Activated CD4-positive, alpha-beta T cell treated with anti-CD3 and anti-CD28 coated beads, Interleukin-2, amount 50 U/mL, for 16 hours (primary cell): ENCODE measurements around the gene POLD4.
A peak's percentile ranks its signal among the peaks of the same experiment; 100 is the strongest.

Source experiments
- DNase-seq: peaks from one replicate; pipeline ENCODE4 v3.0.0-alpha.2; 2020

POLD4 gene

GRCh38 chr11:67370351-67371076 is 17.2 kb upstream of the POLD4 start:
- no peak for DNase-seq

DNA sequence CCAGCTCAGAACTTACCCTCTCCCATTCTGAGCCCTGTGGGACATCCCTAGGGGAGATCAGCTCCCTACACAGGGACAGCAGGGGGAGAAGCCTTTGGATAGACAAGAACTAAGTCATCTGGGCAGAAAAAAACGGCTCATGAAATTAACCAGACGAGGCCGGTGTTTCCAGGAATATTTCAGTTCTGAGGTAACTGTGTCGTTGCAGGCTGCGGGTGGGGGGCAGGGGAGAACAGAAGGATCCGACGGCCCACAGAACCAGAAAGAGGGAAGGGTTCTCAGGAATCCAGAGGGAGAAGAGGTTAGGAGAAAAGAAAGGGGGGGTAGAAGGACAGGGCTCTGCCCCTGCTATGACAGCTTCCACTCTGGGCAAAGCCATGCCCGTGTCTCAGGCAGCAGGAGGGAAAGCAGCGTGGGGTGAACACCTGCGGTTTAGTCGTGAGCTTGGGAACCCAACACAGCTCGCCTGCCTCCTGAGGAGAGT is 16.5 kb upstream of the POLD4 start:
- no peak for DNase-seq

DNA sequence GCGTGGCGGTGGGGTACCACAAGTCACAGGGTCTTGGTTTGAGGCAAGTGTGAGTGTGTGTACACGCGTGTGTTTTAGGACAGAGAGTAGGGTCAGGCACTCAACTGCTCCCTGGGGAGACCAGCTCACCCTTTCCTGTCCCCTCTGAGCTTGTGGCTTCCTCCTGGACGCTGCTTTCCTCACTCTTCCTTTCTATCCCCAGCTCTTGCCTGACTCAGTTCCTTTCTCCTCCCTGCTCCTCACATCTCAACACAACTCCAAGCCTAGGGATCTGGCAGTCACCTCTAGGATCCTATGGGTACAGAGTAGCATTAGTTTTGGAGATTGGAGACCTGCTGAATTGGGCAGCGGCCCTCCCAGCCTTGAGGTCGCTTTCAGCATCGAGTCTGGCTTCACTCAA is 15.9 kb upstream of the POLD4 start:
- DNase-seq: no peak

GRCh38 chr11:67368621-67369020 is 15.3 kb upstream of the POLD4 start:
- peak; percentile 74 for DNase-seq

GRCh38 chr11:67367761-67368227 is 14.4 kb upstream of the POLD4 start:
- no peak for DNase-seq

GRCh38 chr11:67366961-67367760 is 13.8 kb upstream of the POLD4 start:
- no peak for DNase-seq

DNA sequence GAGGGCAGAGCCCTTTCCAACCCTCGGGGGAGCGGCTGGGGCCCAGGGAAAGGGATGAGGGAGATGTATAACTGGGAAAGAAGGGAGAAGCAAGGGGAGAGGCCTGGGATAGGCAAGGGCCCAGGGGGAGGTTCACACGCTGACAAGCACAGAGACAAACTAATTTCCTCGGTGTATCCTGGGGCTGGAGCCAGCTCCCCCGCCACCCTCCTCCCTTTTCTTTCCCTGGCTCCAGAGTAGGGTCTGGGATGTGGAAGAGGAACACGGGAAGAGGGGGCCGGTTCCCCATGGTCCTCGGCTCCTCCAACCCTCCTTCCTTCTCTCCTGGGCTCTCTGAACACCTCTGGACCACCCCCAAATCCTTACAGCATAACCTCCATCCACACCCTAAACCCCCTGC is 13.2 kb upstream of the POLD4 start:
- no peak for DNase-seq

DNA sequence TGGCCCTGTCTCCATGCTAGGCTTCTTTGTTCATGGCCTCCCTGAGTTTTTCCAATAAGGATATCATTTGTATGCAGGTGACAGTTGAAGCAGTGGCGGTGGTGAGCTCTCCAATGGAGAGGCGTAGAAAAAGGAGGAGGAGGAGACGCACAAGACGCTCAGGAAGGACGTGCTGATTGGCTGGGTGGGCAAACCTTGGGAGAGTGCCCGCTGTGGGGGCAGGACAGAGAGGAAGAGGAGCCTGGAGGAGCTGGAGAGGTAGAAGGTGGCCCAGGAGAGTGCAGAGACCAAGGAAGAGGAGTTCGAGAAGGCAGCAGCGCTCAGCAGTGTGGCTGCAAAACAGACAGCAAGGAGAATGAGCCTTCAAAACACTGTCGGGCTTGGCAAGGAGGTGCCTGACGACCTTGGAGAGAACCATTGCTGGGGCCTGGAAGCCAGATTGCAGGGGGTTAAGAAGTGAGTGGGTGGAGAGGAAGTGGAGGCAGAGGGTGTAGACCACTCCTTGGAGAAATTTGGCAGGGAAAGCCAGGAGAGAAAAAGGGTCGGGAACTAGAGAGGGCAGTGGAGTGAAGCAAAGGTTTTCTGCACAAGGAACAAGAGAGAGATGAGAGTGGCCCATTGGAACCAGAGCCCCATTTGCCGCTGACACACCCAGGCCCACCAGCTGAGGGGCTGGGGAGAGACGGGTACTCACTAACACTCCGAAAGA is 12.5 kb upstream of the POLD4 start:
- no peak for DNase-seq

DNA sequence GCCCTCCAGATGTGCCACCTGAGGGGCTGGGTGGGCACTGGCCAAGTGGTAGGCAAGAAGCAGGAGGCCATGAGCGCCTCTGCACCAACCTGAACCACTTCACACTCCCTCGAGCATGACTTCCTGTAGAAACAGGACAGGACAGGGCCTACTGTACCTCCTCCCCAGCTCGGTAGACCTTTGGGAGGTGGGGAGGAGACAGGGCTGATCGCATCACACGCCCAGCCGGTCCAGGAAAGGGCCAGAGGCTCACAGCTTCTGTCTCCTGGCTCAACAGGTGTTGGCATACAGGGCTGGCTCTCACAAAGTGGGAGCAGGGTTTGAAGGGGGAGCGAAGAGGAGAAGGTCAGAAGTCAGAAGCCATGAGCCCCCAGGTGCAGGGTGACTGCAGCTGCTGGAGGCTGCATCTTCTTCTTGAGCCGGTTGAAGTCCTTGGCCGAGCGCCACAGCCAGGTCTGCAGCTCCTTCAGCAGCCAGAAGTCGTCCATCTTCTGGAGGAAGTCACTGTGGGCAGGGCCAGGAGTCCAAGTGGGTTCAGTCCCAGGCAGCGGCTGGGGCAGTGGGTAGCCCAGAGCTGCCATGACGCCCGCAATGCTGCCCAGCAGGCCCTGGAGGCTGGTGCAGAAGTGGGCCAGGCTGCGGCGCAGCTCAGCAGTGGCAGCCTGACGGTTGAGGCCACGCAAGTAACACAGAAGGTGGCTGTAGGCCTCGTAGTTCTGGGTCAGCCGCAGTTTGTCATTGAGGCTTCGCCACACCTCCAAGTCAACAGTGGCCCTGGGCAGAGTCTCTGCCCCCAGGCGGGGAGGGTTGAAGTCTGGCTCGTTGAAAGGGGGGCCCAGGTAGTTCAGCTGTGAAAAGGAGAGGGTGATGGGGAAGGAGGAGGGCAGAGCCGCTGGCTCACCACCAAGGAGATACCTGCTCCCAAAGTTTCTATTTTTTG is 11.7 kb upstream of the POLD4 start:
- DNase-seq: no peak

- no peak for DNase-seq
Observed at GRCh38 chr11:67364169-67364568, 10.8 kb upstream of the POLD4 start.

GRCh38 chr11:67357831-67358670 is 4.7 kb upstream of the POLD4 start:
- DNase-seq: no peak

DNA sequence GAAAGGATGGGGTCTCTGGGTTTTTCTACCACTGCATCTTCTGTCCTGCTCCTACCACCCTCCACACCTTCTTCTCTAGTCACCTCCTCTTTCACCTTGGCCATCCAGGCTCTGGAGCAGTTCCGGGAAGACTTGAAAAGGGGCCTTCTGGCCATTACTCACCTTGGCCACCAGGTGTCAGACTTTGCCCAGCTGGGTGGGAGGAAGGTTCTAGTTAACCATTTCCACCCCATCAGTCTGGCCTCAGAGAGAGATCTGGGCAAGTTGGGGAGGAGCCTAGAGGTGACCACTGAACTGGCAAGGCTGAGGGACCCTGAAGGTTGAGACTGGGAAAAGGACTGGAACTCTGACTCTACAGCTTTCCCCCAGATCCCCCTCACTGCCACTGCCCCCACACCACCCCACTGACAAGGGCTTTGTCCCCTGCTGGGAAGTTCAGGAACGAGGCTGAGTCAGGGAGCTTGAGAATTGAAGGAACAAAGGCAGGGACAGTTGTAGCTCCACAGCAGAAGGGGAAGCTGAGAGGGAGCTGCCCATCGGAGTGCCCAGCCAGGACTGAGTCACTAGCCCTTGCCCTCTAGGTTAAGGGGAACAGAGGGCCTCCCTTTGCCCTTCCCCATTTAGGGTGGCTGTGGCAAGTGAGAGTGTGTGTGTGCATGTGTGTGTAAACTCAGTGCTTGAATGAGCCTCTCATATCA is 3.7 kb upstream of the POLD4 start:
- DNase-seq: peak; percentile 81

DNA sequence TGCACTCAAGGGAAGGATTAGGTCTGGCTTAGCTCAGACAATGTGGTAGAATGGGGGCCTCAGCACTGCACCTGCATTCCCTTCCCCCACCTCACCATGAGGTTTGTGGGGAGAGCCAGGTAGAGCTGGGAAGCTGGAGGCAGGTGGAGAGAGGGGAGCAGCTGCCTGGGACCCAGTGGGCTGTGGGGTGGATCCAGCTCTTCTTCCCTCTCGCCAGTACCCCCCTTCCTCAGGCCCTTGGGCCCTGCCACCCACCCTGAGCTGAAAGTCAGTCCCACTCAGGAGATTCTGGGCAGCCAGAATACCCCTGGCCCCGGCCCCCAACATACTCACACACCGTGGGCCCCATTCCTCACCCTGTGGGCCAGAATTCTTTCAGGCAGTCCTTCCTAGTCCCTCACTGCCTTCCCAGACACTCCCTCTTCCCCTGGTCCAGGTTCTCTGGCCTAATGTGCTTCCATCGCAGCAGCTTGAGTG is 3.1 kb upstream of the POLD4 start:
- no peak for DNase-seq

DNA sequence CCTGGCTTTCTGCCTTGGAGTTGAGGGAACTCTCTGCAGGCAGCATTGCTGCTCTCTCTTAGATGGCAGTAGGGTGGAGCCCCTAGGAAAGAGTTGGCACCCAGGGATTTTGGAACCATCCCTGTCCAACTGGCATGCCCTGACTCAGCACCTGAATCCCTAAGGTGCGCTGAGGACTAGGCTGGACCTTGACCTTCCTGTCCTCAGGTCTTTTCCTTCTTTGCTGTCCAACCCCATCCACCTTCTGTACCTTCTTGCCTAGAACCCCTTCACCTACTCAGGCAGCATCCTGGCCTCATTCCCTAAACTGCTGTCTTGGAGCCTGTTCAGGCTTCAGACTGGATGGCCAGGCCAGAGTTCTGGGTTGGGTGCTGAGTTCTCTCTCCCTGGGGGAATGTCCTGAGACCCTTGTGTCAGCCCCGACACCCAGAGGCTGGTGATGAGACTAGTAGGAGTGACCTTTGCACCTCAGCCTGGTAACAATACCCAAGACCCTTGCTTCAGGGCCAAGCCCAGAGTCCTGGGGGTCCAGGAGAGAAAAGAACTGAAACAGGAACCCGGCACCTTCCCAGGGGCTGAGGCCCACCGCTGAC is 2.5 kb upstream of the POLD4 start:
- DNase-seq: no peak

- DNase-seq: no peak
Observed at GRCh38 chr11:67355023-67355793, 1.9 kb upstream of the POLD4 start.

GRCh38 chr11:67354075-67355022 is 1.0 kb upstream of the POLD4 start:
- DNase-seq: no peak

DNA sequence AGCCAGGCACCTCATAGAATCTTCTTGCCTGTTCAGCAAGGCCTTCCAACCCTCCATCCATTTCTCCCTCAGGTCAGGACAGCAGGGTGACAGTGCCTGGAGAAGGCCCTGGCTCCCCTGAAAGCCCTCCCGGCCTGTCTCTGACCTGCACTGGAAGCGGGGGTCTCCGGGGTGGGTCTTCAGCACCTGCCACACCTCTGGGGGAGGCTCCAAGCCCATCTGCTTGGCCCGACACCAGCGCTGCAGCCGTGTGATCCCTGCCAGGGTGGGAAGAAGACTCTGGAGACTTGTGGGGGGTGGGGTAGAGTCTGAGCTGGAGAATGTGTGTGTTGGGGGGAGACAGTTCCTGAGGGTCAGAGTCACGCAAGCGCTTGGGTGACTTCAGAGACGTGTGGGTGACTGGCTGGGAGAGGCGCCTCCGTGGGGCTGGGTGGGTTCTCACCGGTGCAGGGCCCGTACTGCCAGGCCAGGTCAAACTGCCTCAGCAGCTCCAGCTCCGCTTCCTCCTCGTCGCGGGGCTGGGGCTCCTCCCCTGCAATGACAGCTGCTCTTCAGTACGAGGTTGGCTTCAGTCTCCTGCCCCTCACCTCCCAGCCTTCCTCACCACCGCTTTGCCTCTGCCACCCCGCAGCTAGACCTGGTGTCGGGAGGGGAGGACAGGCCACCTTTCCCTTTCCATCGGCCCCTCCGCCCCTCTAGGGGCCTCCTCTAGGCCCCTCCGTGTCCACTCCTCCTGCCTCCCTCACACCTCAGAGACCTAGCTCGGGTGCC is 615 bp downstream of the POLD4 start:
- DNase-seq: peak; percentile 48
